HFFc6 (cell line): Measurements from ENCODE around the gene SETD1B. TPM values are rescaled to one million over a fixed set of nuclear protein-coding genes. Genes with fewer than 3 reads are reported as not detected.

Experiments
- DNase-seq: peaks from one replicate; pipeline ENCODE4 v3.0.0-alpha.2; 2018
- H3K27ac Mint-ChIP-seq: 2 replicates; pipeline ENCODE4 v1.8.0; 2020; ENCODE audit warnings: mild to moderate bottlenecking, mixed read lengths
- H3K27me3 Mint-ChIP-seq: 2 replicates; pipeline ENCODE4 v1.8.0; 2021; ENCODE audit warnings: mild to moderate bottlenecking, moderate library complexity, mixed read lengths; ENCODE audit not compliant: insufficient read depth
- H3K36me3 Mint-ChIP-seq: 2 replicates; pipeline ENCODE4 v1.8.0; 2021; ENCODE audit warnings: low read depth, mixed read lengths
- H3K4me1 Mint-ChIP-seq: 2 replicates; pipeline ENCODE4 v1.8.0; 2020; ENCODE audit warnings: low read depth, mixed read lengths
- H3K4me3 Mint-ChIP-seq: 2 replicates; pipeline ENCODE4 v1.8.0; 2020; ENCODE audit warnings: mild to moderate bottlenecking, moderate library complexity, mixed read lengths
- H3K9me3 Mint-ChIP-seq: 2 replicates; pipeline ENCODE4 v1.8.0; 2020; ENCODE audit warnings: mild to moderate bottlenecking, mixed read lengths
- total RNA-seq, 6 experiments: library from RNA; stranded (reverse); fragmentation: NEBNext Ultra II Directional; extraction: Animal tissue kit (Norgen Biotek cat#: 25700); gene quantifications; 2 replicates in 1 of 6; 3 replicates in 5 of 6; pipeline ENCODE4 v1.2.3, GENCODE V29; 2021
- TF ChIP-seq, protein P1 (sequence below): fragments of 200-600 bp; sonication (generic); IDR thresholded peaks from 2 replicates; pipeline ENCODE4 v1.5.0; 2021; ENCODE audit warnings: antibody characterized with exemption, mild to moderate bottlenecking

Gene SETD1B
- total RNA-seq, 6 experiments from 2014 or later, result 18.5 to 22.0 (median 20.9) TPM

DNA sequence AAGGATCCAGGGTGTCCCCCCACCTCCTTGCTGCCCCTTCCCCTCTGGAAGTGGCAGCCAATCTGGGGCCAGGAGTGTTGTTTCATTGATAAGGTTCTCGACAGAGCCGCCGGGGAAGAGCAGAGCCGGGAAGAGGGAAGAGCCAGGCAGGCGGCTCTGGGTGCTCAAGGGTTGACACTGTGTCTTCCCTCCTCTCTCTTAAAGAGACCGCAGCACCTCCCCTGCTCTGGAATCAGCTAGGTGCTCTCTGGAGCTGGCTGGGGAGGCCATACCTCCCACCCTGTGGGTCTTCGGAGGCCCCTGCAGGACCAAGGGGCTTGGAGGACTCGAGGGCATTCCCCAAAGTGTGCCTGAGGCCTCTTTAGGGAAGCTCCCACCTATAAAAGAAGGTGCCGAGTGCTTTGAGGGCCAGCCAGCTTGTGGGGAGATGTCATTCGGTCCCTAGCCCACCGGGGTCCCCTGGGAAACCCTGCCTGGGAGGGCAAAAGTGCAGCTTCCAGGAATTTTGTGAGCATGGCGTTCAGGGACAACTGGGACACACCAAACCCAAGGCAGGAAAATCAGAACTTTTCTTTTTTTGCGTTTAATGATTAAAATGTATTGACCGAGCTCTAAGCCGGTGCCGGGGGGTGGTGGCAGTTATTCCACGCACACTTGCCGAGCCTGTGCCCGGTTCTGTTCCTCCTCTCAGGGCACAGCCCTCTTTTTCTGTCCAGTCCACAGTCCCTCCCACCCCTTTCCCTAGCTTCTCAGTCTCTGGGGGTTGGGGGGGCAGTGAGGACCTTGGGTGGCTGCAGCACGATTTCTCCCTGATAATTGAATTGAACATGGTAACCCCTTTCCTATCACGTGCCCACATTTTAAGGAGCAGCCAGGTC lies 3.0 kb downstream of the SETD1B start:
- no peak for DNase-seq
- H3K4me3 Mint-ChIP-seq, result peak overlapping the region; percentile 93
- H3K36me3 Mint-ChIP-seq, result peaks cover 23% of the 10 kb centered on the region
- TF ChIP-seq, protein P1, sequence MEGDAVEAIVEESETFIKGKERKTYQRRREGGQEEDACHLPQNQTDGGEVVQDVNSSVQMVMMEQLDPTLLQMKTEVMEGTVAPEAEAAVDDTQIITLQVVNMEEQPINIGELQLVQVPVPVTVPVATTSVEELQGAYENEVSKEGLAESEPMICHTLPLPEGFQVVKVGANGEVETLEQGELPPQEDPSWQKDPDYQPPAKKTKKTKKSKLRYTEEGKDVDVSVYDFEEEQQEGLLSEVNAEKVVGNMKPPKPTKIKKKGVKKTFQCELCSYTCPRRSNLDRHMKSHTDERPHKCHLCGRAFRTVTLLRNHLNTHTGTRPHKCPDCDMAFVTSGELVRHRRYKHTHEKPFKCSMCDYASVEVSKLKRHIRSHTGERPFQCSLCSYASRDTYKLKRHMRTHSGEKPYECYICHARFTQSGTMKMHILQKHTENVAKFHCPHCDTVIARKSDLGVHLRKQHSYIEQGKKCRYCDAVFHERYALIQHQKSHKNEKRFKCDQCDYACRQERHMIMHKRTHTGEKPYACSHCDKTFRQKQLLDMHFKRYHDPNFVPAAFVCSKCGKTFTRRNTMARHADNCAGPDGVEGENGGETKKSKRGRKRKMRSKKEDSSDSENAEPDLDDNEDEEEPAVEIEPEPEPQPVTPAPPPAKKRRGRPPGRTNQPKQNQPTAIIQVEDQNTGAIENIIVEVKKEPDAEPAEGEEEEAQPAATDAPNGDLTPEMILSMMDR, result no peak
- peak overlapping the region; percentile 94 for H3K27ac Mint-ChIP-seq
- no peaks in the 10 kb centered on the region for H3K9me3 Mint-ChIP-seq
- no peaks in the 10 kb centered on the region; the same call in none of the 2 replicates for H3K27me3 Mint-ChIP-seq
- H3K4me1 Mint-ChIP-seq, result peaks cover 41% of the 10 kb centered on the region

DNA sequence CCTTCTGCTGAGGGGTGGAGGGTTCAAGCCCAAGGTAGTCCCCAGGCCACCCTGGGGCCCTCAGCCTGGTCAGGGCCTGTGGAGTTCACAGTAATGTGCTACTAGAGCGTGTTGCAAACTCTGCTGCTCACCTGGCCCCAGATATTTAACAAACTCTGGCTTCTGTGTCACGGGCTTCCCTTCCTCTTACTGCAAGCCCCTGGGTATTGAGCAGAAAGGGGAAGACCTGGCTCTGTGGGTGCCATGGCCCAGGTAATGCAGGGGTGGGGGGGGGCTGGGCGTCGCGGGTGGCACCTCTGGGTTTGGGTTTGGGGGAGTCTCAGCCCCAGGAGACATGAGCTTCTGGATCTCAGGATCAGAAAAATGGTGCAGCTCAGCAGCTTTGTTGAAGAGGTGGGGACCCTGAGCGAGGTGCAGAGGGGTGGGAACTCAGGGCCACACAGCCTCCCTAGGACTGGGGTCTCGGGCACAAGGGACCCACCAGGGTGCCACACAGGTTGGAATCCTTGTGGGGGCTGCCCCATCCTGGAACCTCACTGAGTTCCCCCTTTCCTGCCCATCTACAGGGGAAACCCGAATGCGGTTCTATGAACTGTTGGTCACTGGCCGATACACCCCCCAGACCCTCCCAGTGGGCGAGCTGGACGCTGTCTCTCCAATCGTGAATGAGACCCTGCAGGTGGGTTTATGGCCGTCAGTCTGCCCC lies 4.0 kb downstream of the SETD1B start:
- H3K27ac Mint-ChIP-seq, result no peak overlapping the region
- peak overlapping the region; percentile 93; the same call in 1 of the 2 replicates for H3K4me3 Mint-ChIP-seq
- no peak for DNase-seq
- H3K4me1 Mint-ChIP-seq, result peaks cover 38% of the 10 kb centered on the region
- TF ChIP-seq, protein P1, result no peak
- H3K27me3 Mint-ChIP-seq, result no peaks in the 10 kb centered on the region; the same call in none of the 2 replicates
- H3K9me3 Mint-ChIP-seq, result no peaks in the 10 kb centered on the region
- H3K36me3 Mint-ChIP-seq, result peaks cover 23% of the 10 kb centered on the region

DNA sequence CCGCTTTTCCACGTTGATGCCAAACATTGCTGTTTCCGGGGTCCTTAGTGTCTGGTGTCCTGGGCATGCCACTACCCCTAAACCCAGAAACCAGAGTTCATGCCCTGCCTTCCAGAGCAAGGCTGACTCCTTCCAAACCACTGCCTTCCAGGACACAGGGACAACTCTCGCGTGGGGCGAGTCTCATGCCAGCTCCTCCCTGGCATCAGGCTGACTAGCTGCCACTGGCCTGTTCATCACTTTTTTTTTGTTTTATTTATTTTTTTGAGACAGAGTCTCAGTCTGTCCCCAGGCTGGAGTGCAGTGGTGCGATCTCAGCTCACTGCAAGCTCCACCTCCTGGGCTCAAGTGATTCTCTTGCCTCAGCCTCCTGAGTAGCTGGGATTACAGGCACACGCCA lies 4.8 kb downstream of the SETD1B start:
- Mint-ChIP-seq H3K4me3 (no peak overlapping the region), H3K27ac (no peak overlapping the region), H3K4me1 (peaks cover 45% of the 10 kb centered on the region), H3K27me3 (peaks cover 2% of the 10 kb centered on the region; the same call in 1 of the 2 replicates), H3K9me3 (no peaks in the 10 kb centered on the region), H3K36me3 (peaks cover 26% of the 10 kb centered on the region)
- DNase-seq, result no peak
- TF ChIP-seq, protein P1, result no peak

DNA sequence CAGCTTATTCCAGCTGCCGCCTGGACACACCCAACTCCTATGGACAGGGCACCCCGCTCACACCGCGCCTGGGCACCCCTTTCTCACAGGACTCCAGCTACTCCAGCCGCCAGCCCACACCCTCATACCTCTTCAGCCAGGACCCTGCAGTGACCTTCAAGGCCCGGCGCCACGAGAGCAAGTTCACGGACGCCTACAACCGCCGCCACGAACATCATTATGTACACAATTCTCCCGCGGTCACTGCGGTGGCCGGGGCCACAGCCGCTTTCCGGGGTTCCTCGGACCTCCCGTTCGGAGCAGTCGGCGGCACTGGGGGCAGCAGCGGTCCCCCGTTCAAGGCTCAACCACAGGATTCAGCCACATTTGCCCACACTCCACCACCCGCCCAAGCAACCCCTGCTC lies 5.9 kb downstream of the SETD1B start:
- Mint-ChIP-seq H3K27ac (no peak overlapping the region), H3K4me3 (no peak overlapping the region)

DNA sequence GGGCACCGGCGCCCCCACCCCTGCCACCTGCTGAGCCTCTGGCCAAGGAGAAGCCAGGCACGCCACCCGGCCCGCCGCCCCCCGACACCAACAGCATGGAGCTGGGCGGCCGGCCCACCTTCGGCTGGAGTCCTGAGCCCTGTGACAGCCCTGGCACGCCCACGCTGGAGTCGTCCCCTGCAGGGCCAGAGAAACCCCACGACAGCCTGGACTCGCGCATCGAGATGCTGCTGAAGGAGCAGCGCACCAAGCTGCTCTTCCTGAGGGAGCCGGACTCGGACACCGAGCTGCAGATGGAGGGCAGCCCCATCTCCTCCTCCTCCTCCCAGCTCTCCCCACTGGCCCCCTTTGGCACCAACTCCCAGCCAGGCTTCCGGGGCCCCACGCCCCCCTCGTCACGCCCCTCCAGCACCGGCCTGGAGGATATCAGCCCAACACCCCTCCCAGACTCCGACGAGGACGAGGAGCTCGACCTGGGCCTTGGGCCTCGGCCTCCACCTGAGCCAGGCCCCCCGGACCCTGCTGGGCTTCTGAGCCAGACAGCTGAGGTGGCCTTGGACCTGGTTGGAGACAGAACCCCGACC lies 6.5 kb downstream of the SETD1B start:
- no peak overlapping the region for H3K4me3 Mint-ChIP-seq
- no peak for DNase-seq
- H3K9me3 Mint-ChIP-seq, result no peaks in the 10 kb centered on the region
- peaks cover 48% of the 10 kb centered on the region for H3K4me1 Mint-ChIP-seq
- H3K27ac Mint-ChIP-seq, result no peak overlapping the region
- TF ChIP-seq, protein P1, result no peak
- H3K27me3 Mint-ChIP-seq, result peaks cover 2% of the 10 kb centered on the region; the same call in 1 of the 2 replicates
- H3K36me3 Mint-ChIP-seq, result peaks cover 29% of the 10 kb centered on the region

More for the DNA sequence above, 5.9 kb downstream of the SETD1B start:
- Mint-ChIP-seq H3K9me3 (no peaks in the 10 kb centered on the region), H3K36me3 (peaks cover 29% of the 10 kb centered on the region), H3K27me3 (peaks cover 2% of the 10 kb centered on the region; the same call in 1 of the 2 replicates), H3K4me1 (peaks cover 48% of the 10 kb centered on the region)
- TF ChIP-seq, protein P1, result no peak
- no peak for DNase-seq
